LNCAP (cell line): ENCODE data around the gene CORO2B.

Experiments used
- CTCF ChIP-seq: fragments of 450-650 bp; IDR thresholded peaks from 2 replicates; pipeline ENCODE4 v1.5.1; 2017; ENCODE audit warnings: mild to moderate bottlenecking

The CORO2B gene

GRCh38 chr15:68735610-68736009 lies 156.8 kb downstream of the CORO2B start:
- no peak for TF ChIP-seq CTCF

GRCh38 chr15:68739390-68740080 lies 160.7 kb downstream of the CORO2B start:
- TF ChIP-seq CTCF = no peak

- no peak for TF ChIP-seq CTCF
Observed at GRCh38 chr15:68743256-68743655, 164.5 kb downstream of the CORO2B start.

GRCh38 chr15:68749365-68749764 lies 170.6 kb downstream of the CORO2B start:
- no peak for TF ChIP-seq CTCF

GRCh38 chr15:68749793-68750192 lies 171.0 kb downstream of the CORO2B start:
- no peak for TF ChIP-seq CTCF

GRCh38 chr15:68751622-68752021 lies 172.8 kb downstream of the CORO2B start:
- TF ChIP-seq CTCF = no peak

GRCh38 chr15:68755731-68756130 lies 176.9 kb downstream of the CORO2B start:
- no peak for TF ChIP-seq CTCF

- no peak for TF ChIP-seq CTCF
Observed at GRCh38 chr15:68763063-68763462, 184.3 kb downstream of the CORO2B start.
